Uterus (tissue), 4 donors: ENCODE data around the gene XIRP2. TPM values are rescaled to one million over a fixed set of nuclear protein-coding genes. Genes with fewer than 3 reads are reported as not detected.

Experiments
- DNase-seq, 2 donors: peaks; one replicate each; pipeline ENCODE4 v3.0.0-alpha.2; 2019 to 2020
- H3K27ac ChIP-seq, 2 donors: fragments of 200-600 bp; sonication (generic); 1 replicate in 1 of 2; 2 replicates in 1 of 2; pipeline ENCODE4 v1.5.1; 2016 to 2018
- H3K27me3 ChIP-seq, 2 donors: fragments of 200-600 bp; sonication (generic); one replicate each; pipeline ENCODE4 v1.5.1; 2018 to 2019; ENCODE audit warnings: control low read depth in 1 of 2
- H3K36me3 ChIP-seq, 2 donors: fragments of 200-600 bp; sonication (generic); one replicate each; pipeline ENCODE4 v1.5.1; 2019; ENCODE audit warnings: control low read depth in 1 of 2
- H3K4me1 ChIP-seq, 2 donors: fragments of 200-600 bp; sonication (generic); one replicate each; pipeline ENCODE4 v1.5.1; 2018 to 2019; ENCODE audit warnings: control low read depth in 1 of 2
- H3K4me3 ChIP-seq, 2 donors: fragments of 200-600 bp; sonication (generic); 1 replicate in 1 of 2; 2 replicates in 1 of 2; pipeline ENCODE4 v1.5.1; 2018 to 2019; ENCODE audit warnings: mild to moderate bottlenecking in 1 of 2
- H3K9me3 ChIP-seq, 2 donors: fragments of 200-600 bp; sonication (generic); one replicate each; pipeline ENCODE4 v1.5.1; 2019; ENCODE audit warnings: control low read depth in 1 of 2
- CTCF ChIP-seq, 4 experiments: fragments of 200-600 bp in 2 of 4; fragments of 450-650 bp in 2 of 4; sonication (generic) in 2 of 4; IDR thresholded peaks; one replicate each; pipeline ENCODE4 v1.5.1; 2016 to 2019; ENCODE audit warnings: antibody characterized with exemption in 4 of 4, mild to moderate bottlenecking in 2 of 4, moderate library complexity in 1 of 4
- POLR2A ChIP-seq, 2 donors: fragments of 450-650 bp; IDR thresholded peaks; one replicate each; pipeline ENCODE4 v1.6.1; 2016; ENCODE audit warnings: antibody characterized with exemption in 2 of 2, mild to moderate bottlenecking in 1 of 2, moderate library complexity in 1 of 2
- intact Hi-C: fragments of 100-400 bp; cut with DNase I; formaldehyde crosslinking; loops from one replicate; pipeline ENCODE4 v1.15.1; 2023; ENCODE audit warnings: low total_unique reads
- total RNA-seq, 4 donors: library from RNA; depleted of rRNA in 3 of 4; stranded (reverse); fragments of >200 nt in 3 of 4; gene quantifications; one replicate each; pipeline versions ENCODE4 v1.1.0 to v1.2.4, GENCODE V29; 2014 to 2023
- donor health status: DM: yes; HTN: yes; CAD: no.

Gene XIRP2
- total RNA-seq, 4 donors from 2014 or later = 0.49 to 0.55 TPM; not detected in 2

- peaks cover 0 to 16% of the 10 kb centered on the region in 2 donors for H3K27me3 ChIP-seq
- H3K4me1 ChIP-seq = peaks cover 0 to 8% of the 10 kb centered on the region in 2 donors
- intact Hi-C loops = no loop called here
- TF ChIP-seq POLR2A (IDR thresholded peaks at IDR 0.05) = no peak
- no peak for TF ChIP-seq CTCF (IDR thresholded peaks at IDR 0.05)
- H3K36me3 ChIP-seq = no peaks in the 10 kb centered on the region
- H3K27ac ChIP-seq = no peak overlapping the region
- DNase-seq = no peak
- no peak overlapping the region for H3K4me3 ChIP-seq
- no peaks in the 10 kb centered on the region for H3K9me3 ChIP-seq
Measured at GRCh38 chr2:167297292-167297691, 409.0 kb downstream of the XIRP2 start.

- H3K27ac ChIP-seq = no peak overlapping the region
- H3K4me1 ChIP-seq = peaks cover 0 to 8% of the 10 kb centered on the region in 2 donors
- H3K36me3 ChIP-seq = no peaks in the 10 kb centered on the region
- H3K4me3 ChIP-seq = no peak overlapping the region
- TF ChIP-seq POLR2A (IDR thresholded peaks at IDR 0.05) (no peak), CTCF (IDR thresholded peaks at IDR 0.05) (no peak)
- intact Hi-C loops = no loop called here
- no peak for DNase-seq
- peaks cover 0 to 16% of the 10 kb centered on the region in 2 donors for H3K27me3 ChIP-seq
- H3K9me3 ChIP-seq = no peaks in the 10 kb centered on the region
Measured at GRCh38 chr2:167298017-167298416, 409.7 kb downstream of the XIRP2 start.
